Measurements from ENCODE around the gene SPI1.
"Not testable (repeated sequence)": the region's sequence is repeated elsewhere in the genome, so short reads cannot be mapped to it uniquely, and the experiment has no call there.

The SPI1 gene

GRCh38 chr11:47342854-47343253 lies 35.5 kb downstream of the SPI1 start:
- no peak for DNase-seq (ENCODE audit: low read depth in 1 of 2, low spot score in 1 of 2)

- no peak for DNase-seq (ENCODE audit: low read depth in 1 of 2, low spot score in 1 of 2)
Observed at GRCh38 chr11:47342036-47342803, 36.1 kb downstream of the SPI1 start.

GRCh38 chr11:47340980-47341775 lies 37.2 kb downstream of the SPI1 start:
- no peak for DNase-seq (ENCODE audit: low read depth in 1 of 2, low spot score in 1 of 2)

- no peak for DNase-seq (ENCODE audit: low read depth in 1 of 2, low spot score in 1 of 2)
Observed at GRCh38 chr11:47340010-47340409, 38.3 kb downstream of the SPI1 start.

- DNase-seq (ENCODE audit: low read depth in 1 of 2, low spot score in 1 of 2): no peak
Observed at GRCh38 chr11:47338396-47339241, 39.7 kb downstream of the SPI1 start.

GRCh38 chr11:47337229-47337924 lies 41.0 kb downstream of the SPI1 start:
- DNase-seq (ENCODE audit: low read depth in 1 of 2, low spot score in 1 of 2): no peak

GRCh38 chr11:47336595-47336994 lies 41.8 kb downstream of the SPI1 start:
- DNase-seq (ENCODE audit: low read depth in 1 of 2, low spot score in 1 of 2): no peak

GRCh38 chr11:47335733-47336132 lies 42.6 kb downstream of the SPI1 start:
- DNase-seq (ENCODE audit: low read depth in 1 of 2, low spot score in 1 of 2): no peak

GRCh38 chr11:47334699-47335411 lies 43.5 kb downstream of the SPI1 start:
- DNase-seq (ENCODE audit: low read depth in 1 of 2, low spot score in 1 of 2): not testable (repeated sequence)

GRCh38 chr11:47333886-47334443 lies 44.4 kb downstream of the SPI1 start:
- no peak for DNase-seq (ENCODE audit: low read depth in 1 of 2, low spot score in 1 of 2)

GRCh38 chr11:47333526-47333845 lies 44.9 kb downstream of the SPI1 start:
- no peak for DNase-seq (ENCODE audit: low read depth in 1 of 2, low spot score in 1 of 2)

GRCh38 chr11:47332791-47333525 lies 45.4 kb downstream of the SPI1 start:
- no peak for DNase-seq (ENCODE audit: low read depth in 1 of 2, low spot score in 1 of 2)

GRCh38 chr11:47332303-47332711 lies 46.0 kb downstream of the SPI1 start:
- no peak for DNase-seq (ENCODE audit: low read depth in 1 of 2, low spot score in 1 of 2)

- DNase-seq (ENCODE audit: low read depth in 1 of 2, low spot score in 1 of 2): no peak
Observed at GRCh38 chr11:47331454-47332302, 46.7 kb downstream of the SPI1 start.

- no peak for DNase-seq (ENCODE audit: low read depth in 1 of 2, low spot score in 1 of 2)
Observed at GRCh38 chr11:47329987-47330931, 48.1 kb downstream of the SPI1 start.

- no peak for DNase-seq (ENCODE audit: low read depth in 1 of 2, low spot score in 1 of 2)
Observed at GRCh38 chr11:47329431-47329986, 48.8 kb downstream of the SPI1 start.

All from activated T-helper 1 cell treated with anti-CD3 and anti-CD28 coated beads, Interleukin-2, amount 50 U/mL, for 16 hours (primary cell).